ENCODE results near the gene SLAIN2.

Gene SLAIN2

DNA sequence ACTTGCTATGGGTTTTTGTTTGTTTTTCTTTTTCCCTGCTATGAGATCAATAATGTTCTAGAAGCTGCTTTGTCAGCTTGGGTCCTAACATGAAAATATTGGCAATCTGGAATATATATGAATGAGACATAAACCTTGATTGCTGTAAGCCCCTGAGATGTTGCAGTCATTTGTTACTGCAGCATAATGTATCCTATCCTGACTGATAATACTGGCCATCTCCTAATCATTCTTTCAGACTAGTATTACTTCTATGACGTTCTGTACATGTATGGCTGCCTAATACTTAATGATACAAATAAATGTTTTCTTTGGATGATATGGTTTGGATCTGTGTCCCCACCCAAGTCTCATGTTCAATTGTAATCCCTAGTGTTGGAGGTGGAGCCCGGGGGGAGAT is 19.3 kb upstream of the SLAIN2 start:
- ATAC-seq (ENCODE audit: low read depth) (no peak), DNase-seq (ENCODE audit: low spot score in 2 of 2) (no peak)
- H3K9me3 Mint-ChIP-seq, result no peaks in the 10 kb centered on the region
- H3K4me3 Mint-ChIP-seq, result no peak overlapping the region
- peaks cover 7% of the 10 kb centered on the region for H3K27me3 Mint-ChIP-seq
- H3K36me3 Mint-ChIP-seq, result no peaks in the 10 kb centered on the region
- no peaks in the 10 kb centered on the region for H3K4me1 Mint-ChIP-seq
- no peak overlapping the region for H3K27ac Mint-ChIP-seq

DNA sequence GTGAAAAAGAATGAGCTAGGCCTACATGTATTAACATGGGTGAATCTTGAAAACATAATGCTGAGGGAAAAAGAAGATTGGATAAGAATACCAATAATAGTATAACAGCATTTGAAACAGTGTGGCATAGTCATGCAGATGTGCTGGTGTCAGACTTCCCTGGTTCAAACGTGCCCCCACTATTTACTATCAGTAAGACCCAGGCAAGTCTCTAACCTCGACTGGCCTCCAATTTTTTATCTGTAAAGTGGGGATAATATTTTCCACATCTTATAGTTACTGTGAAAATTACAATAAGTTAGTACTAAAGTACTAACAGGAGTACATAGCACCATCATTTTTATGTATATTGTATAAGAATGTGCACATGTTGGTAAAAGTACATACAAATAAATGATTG is 17.0 kb upstream of the SLAIN2 start:
- no peak for ATAC-seq (ENCODE audit: low read depth)
- Mint-ChIP-seq H3K4me1 (no peaks in the 10 kb centered on the region), H3K27ac (no peak overlapping the region), H3K36me3 (no peaks in the 10 kb centered on the region), H3K27me3 (peaks cover 9% of the 10 kb centered on the region), H3K9me3 (no peaks in the 10 kb centered on the region), H3K4me3 (no peak overlapping the region)
- DNase-seq (ENCODE audit: low spot score in 2 of 2), result no peak

DNA sequence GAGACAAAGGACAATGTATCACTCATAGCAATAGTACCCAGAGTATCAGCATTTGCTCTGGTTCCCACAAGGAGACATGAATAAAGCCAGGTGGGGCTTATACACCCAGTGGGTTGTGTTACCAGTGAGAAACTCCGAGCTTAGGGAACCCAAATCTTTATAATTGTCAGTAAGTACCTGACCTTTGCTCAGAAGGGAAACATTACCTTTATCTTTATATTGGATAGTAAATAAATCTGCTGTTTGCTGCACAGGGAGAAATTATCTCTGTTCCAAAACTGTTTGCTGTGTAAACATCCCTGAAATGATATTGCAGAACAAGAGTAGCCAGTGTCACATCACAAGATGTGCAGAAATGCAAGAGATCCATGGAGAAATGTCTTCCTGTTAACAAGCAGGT is 12.1 kb upstream of the SLAIN2 start:
- Mint-ChIP-seq H3K36me3 (peaks cover 2% of the 10 kb centered on the region), H3K9me3 (no peaks in the 10 kb centered on the region), H3K4me1 (no peaks in the 10 kb centered on the region), H3K4me3 (no peak overlapping the region), H3K27me3 (peaks cover 7% of the 10 kb centered on the region), H3K27ac (no peak overlapping the region)
- ATAC-seq (ENCODE audit: low read depth) (no peak), DNase-seq (ENCODE audit: low spot score in 2 of 2) (no peak)

DNA sequence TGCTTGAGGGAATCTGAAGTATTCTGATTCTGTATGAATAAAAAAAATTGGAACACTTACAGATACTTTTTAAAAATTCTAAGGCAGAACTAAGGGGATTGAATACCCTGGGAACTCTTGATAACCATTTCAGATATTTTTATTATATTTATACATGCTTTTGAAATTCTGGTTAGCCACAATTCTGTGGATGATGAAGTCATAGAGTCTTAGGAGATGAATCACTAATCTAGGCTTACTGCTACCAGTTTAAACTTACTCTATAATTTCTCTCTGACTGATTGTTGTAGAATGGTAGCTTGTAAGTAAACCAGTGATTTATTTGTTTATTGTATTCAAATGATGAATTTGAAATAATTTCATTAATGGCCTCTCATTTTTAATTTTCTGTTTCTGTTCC is 11.4 kb upstream of the SLAIN2 start:
- DNase-seq (ENCODE audit: low spot score in 2 of 2), result no peak
- Mint-ChIP-seq H3K4me1 (no peaks in the 10 kb centered on the region), H3K36me3 (peaks cover 2% of the 10 kb centered on the region), H3K27ac (no peak overlapping the region), H3K4me3 (no peak overlapping the region), H3K9me3 (no peaks in the 10 kb centered on the region), H3K27me3 (peaks cover 7% of the 10 kb centered on the region)
- no peak for ATAC-seq (ENCODE audit: low read depth)

DNA sequence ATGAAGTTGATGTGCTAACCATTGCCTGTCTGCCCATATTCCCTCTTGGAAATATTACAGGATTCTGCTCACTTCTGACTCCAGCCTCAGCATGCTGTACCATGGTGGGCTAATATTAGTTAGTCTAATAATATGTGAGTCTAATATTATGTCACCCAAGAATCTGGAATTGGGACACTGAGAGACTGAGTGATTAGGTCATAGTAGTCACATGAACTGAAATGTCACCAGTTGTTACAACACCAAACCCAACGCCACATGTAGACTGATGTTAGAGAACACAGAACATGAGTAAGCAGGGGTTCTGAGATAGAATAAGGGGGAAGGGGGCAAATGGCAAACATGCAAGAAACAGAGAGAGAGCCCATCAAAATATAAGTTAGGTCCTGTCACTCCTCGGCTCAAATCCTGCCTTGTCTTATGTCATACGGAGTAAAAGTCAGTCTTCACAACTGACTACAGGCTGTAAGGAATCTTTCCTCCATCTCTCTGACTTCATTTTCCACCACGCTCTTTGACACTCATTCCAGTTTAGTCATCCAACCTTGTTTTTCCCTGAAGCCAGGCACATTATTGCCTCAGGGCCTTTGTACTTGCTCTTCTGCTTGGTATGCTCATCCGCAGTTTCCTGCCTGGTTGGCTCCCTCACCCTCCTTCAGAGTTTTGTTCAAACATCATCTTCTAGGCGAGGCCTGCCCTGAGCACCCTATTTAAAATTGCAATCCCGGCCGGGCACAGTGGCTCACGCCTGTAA is 9.6 kb upstream of the SLAIN2 start:
- H3K36me3 Mint-ChIP-seq, result peaks cover 2% of the 10 kb centered on the region
- peaks cover 5% of the 10 kb centered on the region for H3K27me3 Mint-ChIP-seq
- no peaks in the 10 kb centered on the region for H3K9me3 Mint-ChIP-seq
- no peaks in the 10 kb centered on the region for H3K4me1 Mint-ChIP-seq
- no peak overlapping the region for H3K27ac Mint-ChIP-seq
- ATAC-seq (ENCODE audit: low read depth), result no peak
- no peak overlapping the region for H3K4me3 Mint-ChIP-seq
- DNase-seq (ENCODE audit: low spot score in 2 of 2), result no peak

DNA sequence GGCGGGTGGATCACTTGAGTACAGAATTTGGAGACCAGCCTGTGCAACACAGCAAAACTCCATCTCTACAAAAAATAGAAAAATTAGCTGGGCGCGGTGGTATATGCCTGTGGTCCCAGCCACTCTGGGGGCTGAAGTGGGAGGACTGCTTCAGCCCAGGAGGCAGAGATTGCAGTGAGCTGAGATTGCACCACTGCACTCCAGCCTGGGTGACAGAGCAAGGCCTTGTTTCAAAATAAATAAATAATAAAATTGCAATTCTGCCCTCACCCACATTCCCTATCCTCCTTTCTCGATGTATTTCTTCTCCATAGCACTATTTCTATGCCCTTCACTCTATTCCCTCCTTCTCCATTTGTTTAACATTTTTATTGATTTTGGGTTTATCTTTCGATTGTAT is 8.7 kb upstream of the SLAIN2 start:
- no peak for ATAC-seq (ENCODE audit: low read depth)
- DNase-seq (ENCODE audit: low spot score in 2 of 2), result no peak
- H3K4me3 Mint-ChIP-seq, result no peak overlapping the region
- H3K9me3 Mint-ChIP-seq, result no peaks in the 10 kb centered on the region
- peaks cover 2% of the 10 kb centered on the region for H3K36me3 Mint-ChIP-seq
- H3K4me1 Mint-ChIP-seq, result no peaks in the 10 kb centered on the region
- H3K27ac Mint-ChIP-seq, result no peak overlapping the region
- H3K27me3 Mint-ChIP-seq, result peaks cover 5% of the 10 kb centered on the region

DNA sequence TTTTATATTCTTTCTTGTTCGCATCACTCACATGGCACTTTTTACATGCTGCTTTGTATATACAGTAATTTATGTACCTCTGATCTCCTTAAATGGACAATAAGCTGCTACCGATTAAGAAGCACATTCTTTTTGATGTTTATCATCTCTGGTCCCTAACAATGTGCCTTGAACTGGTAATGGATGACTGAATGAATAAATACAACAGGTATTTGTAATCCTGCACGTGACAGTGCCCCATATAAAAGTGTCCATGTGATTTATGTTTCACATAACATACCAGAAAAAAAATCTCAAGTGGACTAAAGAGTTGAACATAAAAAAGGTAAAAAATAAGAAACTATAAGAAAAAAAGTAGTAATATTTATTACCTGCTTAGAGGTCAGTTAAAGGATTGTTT is 7.7 kb upstream of the SLAIN2 start:
- Mint-ChIP-seq H3K4me1 (no peaks in the 10 kb centered on the region), H3K36me3 (peaks cover 2% of the 10 kb centered on the region), H3K9me3 (no peaks in the 10 kb centered on the region), H3K4me3 (no peak overlapping the region), H3K27me3 (peaks cover 3% of the 10 kb centered on the region), H3K27ac (no peak overlapping the region)
- ATAC-seq (ENCODE audit: low read depth), result no peak
- DNase-seq (ENCODE audit: low spot score in 2 of 2), result no peak

DNA sequence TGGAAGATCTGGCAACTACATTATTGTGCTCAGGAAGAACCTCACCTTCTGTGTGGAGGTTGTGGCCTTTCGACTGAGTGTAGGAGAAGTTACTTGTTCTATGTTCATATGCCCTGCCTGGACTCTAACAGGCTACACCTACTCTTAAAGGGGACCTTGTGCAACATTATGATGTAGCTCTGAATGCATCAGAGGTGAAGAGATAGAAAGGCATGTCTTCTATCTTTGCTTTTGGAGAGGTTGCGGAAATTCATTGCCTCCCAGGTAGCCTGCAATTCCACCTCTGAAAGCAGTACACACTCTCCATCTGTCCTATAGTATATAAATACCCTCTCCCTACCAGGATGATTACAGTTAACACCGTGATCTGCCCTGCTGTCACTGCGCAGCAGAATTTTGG is 7.1 kb upstream of the SLAIN2 start:
- Mint-ChIP-seq H3K27me3 (peaks cover 3% of the 10 kb centered on the region), H3K27ac (no peak overlapping the region), H3K4me3 (no peak overlapping the region), H3K4me1 (no peaks in the 10 kb centered on the region), H3K36me3 (peaks cover 2% of the 10 kb centered on the region), H3K9me3 (no peaks in the 10 kb centered on the region)
- no peak for DNase-seq (ENCODE audit: low spot score in 2 of 2)
- no peak for ATAC-seq (ENCODE audit: low read depth)

DNA sequence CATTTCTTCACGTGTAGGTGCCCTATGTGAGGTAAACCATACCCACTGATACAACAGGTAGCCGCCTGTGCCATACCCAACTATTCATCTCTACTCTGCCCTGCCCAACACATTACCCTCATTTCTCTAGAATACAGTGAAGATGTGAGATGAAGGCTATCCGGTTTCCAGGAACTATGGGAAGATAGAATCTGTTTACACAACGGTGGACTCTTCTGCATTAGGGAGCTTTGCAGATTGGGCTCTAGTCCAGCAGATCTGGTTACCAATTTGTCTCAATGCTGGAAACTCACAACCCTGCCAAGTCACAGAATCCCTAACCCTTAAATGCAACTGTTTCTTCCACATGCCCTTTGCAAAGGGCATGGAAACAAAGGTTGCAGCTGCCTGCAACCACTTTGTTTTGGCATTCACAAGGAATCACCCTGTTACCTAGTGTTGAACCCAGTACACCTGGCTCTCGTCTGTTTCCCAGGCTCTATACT is 6.4 kb upstream of the SLAIN2 start:
- Mint-ChIP-seq H3K4me1 (no peaks in the 10 kb centered on the region), H3K36me3 (peaks cover 2% of the 10 kb centered on the region), H3K27ac (no peak overlapping the region), H3K9me3 (no peaks in the 10 kb centered on the region), H3K27me3 (peaks cover 3% of the 10 kb centered on the region), H3K4me3 (no peak overlapping the region)
- DNase-seq (ENCODE audit: low spot score in 2 of 2), result no peak
- ATAC-seq (ENCODE audit: low read depth), result no peak

DNA sequence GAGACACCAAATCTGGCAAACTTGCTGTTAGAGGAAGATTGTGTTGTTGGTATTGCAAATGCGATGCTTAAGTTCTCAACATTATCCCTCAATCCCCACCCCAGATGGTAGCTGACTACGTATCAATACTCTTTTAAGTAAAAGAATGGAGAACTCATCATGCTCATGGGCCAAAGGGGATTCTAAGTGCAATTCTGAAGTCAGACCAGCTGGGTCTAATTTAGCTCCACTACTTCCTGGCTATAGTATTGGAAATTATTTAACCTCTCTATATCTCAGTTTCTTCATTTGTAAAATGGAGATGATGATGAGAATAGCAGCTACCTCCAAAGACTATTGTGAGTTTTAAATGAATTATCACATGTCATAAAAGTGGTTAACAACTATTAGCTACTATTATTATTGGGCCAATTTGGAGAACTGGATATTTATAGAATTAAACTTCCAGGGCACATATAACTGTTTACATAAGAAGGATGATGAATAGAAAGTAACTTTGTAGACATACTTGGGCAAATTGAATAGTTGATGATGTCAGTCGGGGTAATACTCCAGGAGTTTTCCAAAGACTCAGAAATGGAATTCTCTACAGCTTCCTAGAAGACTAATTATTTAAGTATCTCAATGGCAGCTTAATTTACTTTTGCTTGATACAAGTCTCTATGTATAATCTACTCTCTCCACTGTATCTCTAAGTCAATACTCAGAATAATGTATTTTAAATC is 5.0 kb upstream of the SLAIN2 start:
- H3K9me3 Mint-ChIP-seq, result no peaks in the 10 kb centered on the region
- H3K27ac Mint-ChIP-seq, result no peak overlapping the region
- peaks cover 2% of the 10 kb centered on the region for H3K36me3 Mint-ChIP-seq
- no peak for ATAC-seq (ENCODE audit: low read depth)
- H3K4me3 Mint-ChIP-seq, result no peak overlapping the region
- no peak for DNase-seq (ENCODE audit: low spot score in 2 of 2)
- no peaks in the 10 kb centered on the region for H3K27me3 Mint-ChIP-seq
- peaks cover 3% of the 10 kb centered on the region for H3K4me1 Mint-ChIP-seq

DNA sequence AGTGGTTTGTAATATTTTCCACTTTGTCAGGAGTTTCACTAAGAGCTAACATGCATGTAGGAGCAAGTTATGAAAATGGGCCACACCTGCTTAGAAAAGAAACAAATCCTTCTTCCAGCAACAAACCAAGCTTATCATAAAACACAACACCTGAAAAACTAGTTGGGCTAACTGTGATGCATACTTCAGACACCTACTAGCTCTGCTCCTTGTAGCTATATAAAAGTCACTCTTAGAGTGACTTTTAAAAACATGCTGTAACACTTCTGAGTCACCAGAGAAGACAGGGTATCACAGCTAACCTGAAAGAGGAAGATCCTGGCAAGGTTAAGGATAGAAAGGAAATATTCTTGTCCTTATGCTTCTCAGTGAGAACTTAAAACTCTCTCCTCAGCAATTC is 3.6 kb upstream of the SLAIN2 start:
- no peak for DNase-seq (ENCODE audit: low spot score in 2 of 2)
- Mint-ChIP-seq H3K4me1 (peaks cover 10% of the 10 kb centered on the region), H3K9me3 (no peaks in the 10 kb centered on the region), H3K36me3 (peaks cover 2% of the 10 kb centered on the region), H3K4me3 (no peak overlapping the region), H3K27ac (no peak overlapping the region), H3K27me3 (no peaks in the 10 kb centered on the region)
- no peak for ATAC-seq (ENCODE audit: low read depth)

DNA sequence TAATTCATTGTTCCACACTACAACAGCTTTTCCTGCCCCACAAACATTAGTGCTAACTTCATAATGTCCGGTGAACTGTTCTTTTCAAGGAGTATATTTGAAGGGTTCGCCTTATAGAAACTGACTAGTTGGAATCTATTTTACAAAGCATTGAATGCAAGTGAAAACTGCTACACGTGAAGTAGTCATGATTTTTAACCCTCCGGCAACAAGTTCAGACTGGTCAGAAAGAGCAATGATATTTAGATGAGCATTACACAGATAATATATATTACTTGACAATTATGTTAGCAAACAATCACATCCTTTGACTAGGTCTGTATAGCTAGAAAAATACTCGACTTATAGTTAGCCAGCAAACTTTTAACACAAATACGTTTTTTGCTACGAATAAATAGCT is 1.7 kb upstream of the SLAIN2 start:
- Mint-ChIP-seq H3K36me3 (peaks cover 2% of the 10 kb centered on the region), H3K27me3 (no peaks in the 10 kb centered on the region), H3K9me3 (no peaks in the 10 kb centered on the region), H3K4me1 (peaks cover 24% of the 10 kb centered on the region), H3K27ac (no peak overlapping the region), H3K4me3 (no peak overlapping the region)
- ATAC-seq (ENCODE audit: low read depth) (no peak), DNase-seq (ENCODE audit: low spot score in 2 of 2) (no peak)

DNA sequence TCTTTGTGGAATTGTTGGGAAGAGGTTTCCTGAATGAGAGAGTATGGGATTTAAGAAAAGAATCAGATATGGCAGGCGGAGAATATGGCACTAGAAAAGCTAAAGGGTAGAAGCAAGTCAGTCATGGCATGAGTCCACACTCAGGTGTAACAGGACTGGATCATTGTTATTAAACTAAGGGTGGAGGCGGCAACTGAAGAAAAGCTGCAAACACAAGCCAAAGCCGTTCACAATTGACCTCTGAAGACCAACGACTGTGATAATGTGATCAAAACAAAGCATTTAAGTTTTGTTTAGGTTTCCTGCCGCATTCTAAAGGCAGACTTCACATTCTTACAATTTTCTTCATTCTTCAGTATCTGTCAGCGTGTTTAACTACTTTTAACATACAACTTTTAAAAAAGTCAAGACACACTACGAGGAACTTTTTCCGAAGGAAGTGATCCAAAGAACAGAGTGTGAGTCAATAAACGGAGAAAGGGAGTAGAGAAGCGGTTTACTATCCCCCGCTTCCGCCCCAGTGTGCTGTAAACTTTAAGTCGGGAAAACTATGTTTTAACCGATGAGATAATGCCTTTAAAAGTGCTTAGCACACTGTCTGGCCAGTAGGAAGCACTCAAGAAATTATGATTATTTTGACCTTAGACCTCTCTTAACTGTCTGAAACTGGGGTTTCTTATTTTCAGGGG is 909 bp upstream of the SLAIN2 start:
- no peaks in the 10 kb centered on the region for H3K27me3 Mint-ChIP-seq
- peak; percentile 2 for ATAC-seq (ENCODE audit: low read depth)
- no peaks in the 10 kb centered on the region for H3K9me3 Mint-ChIP-seq
- peaks cover 2% of the 10 kb centered on the region for H3K36me3 Mint-ChIP-seq
- H3K4me3 Mint-ChIP-seq, result peak overlapping the region; percentile 97
- peak overlapping the region; percentile 99 for H3K27ac Mint-ChIP-seq
- DNase-seq (ENCODE audit: low spot score in 2 of 2), result no peak
- peaks cover 27% of the 10 kb centered on the region for H3K4me1 Mint-ChIP-seq
